ENCODE data around the gene RAI2.

RAI2 gene

DNA sequence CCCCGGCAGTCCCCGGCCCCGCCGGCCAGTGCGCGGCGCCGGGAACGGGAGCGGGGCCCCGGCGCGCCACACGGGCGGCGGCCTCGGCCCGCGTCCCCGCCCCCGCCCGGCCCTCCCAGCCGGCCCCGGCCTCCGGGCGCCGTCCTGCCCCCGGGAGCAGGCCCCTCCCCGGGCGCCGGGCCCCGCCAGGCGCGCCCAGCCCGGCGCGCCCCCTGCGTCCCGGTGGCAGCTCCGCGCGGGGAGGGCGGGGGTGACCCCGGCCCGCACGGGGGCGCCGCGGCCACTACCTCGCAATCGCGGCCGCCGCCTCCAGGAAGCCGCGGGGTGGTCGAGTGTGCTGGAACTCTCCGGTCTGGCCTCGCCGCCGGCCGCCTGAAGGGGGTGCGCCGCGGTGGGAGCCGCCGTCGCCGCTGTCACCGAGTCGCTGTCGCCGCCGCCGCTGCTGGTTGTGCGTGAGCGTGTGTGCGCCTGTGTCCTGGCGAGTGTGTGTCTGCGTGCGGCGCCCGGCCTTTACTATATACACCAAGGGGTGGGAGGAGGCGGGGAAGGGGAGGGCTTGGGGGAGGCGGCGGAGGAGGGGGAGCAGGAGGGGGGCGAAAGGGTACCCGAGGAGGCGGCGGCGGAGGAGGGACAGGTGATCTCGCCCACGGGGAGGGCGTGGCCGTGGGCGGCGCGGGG is at the start of gene RAI2:
TSS of gene RAI2 (minus strand) at position 488 of the 678 bp plus-strand sequence. CDS start 59,288 bp downstream, outside the sequence.
- DNase-seq = no peak

DNA sequence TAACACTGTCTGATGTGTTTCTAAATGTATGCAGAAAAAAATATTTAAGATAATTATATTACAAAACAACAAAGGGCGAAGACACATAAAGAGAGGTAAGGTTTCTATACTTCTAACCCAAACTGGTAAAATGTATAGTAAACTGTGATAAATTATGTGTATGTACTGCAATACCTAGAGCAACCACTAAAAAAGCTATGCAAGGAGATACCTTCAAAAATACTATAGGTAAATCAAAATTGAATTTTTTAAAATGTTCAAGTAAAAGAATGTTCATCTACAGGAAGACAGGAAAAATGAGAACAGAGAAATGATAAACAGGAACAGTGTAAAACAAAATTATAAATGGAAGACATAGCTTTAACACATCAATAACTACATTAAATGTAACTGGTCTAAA is 27.3 kb upstream of the RAI2 start:
- DNase-seq = no peak

- no peak for DNase-seq
Observed at GRCh38 chrX:17882680-17883079, 21.6 kb upstream of the RAI2 start.

GRCh38 chrX:17878028-17878670 is 17.1 kb upstream of the RAI2 start:
- no peak for DNase-seq

DNA sequence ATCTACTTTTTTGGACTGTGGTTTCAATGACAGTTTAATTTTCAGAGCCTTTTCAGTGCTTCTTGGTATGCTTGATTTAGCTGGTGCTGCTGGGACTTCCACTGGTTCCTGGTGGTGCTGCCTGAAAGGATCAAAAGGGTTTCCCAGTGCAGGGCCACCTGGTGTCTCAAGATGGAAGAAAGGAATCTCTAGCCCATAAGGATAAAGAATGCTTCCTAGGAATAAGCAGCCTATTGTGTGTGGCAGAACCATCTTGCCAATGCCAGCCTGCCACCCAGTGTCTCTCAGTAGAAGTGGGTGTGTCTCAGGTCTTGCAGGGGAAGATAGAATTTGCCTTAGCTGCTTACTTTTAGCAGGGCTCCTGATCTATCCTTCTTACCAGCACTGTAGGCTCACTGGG is 15.0 kb upstream of the RAI2 start:
- no peak for DNase-seq

DNA sequence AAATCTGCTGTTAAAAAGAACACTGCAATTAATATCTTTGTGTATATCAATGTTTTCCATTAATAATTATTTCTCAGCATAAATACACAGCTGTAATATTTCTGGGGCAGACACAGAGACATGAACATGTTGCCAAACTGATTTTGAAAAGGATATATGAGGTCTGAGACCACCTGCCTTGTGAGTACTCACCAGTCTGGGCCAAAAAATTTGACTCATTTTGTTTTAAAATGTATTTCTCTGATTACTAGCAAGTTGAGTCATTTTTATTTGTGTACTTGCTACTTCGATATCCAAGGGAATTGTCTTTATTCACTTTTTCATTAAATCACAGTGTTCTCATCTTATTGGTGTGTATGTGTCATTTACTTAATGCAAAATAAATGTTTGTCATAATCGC is 8.5 kb upstream of the RAI2 start:
- DNase-seq = no peak

- no peak for DNase-seq
Observed at GRCh38 chrX:17861489-17862011, 452 bp upstream of the RAI2 start.

- no peak for DNase-seq
Observed at GRCh38 chrX:17860179-17860780, 818 bp downstream of the RAI2 start.

DNA sequence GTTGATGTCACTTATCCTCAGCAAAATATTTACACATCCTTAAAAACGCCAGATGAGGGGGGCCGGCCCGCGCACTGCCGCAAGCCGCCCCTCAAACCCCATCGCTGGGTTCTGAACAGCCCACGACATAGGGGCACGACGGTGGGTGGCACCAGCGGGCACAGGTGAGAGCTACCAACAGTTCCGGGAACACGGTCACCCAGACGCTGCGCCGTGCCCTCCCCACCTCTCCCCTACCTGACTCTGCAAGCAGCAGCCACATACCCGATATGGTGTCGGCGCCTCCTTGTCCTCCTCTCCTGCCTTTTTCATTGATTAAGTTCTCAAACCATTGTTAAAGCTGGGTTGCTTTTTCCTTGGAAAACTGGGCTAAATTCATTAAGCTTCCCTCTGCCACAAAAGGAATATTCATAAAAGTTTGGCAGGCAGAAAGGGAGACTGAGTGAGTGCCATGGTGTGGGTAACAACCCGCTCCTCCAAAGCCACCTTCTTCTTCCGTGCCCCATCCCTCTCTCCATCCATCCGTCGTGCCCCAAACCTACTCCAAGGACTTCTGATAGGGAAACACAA is 1.4 kb downstream of the RAI2 start:
- no peak for DNase-seq

GRCh38 chrX:17854531-17854930 is 6.6 kb downstream of the RAI2 start:
- DNase-seq = no peak

DNA sequence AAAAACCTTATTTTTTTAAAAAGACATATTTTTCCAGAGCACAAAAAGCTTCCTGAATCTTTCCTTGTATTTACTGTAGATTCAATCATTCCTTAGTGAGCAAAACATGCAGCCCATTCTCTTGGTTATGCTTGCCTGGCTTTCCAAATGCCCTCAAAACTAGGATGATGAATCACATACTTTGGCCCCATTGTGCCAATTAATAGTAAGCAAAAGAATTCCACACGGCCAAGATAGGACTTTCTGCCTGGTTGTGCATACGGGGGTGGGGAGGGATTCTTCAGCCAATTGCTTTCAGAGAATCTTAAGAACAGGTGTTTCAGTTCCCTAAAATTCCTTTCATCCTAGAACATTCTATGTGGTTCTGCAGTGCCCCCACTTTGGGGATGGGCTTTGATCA is 7.0 kb downstream of the RAI2 start:
- DNase-seq = no peak

- DNase-seq = no peak
Observed at GRCh38 chrX:17851874-17852273, 9.2 kb downstream of the RAI2 start.

- no peak for DNase-seq
Observed at GRCh38 chrX:17848545-17849265, 12.4 kb downstream of the RAI2 start.

DNA sequence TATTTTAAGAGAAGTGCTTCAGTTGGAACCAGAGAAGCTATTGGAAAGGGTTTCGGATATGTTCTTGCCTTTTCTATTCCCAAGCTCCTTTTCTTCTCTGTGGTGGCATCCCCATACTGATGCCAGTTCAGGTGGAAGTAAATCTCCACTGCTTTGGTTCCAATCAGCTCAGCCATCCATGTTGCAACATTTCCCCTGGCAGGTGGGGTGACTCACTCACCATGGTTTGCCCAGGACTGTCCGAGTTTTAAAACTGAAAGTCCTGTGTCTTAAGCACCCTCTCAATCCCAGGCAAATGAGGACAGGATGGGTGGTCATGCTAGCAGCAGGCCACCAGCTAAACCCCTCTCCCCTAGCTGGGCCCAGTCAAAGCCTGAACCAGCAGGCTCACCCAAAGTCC is 15.1 kb downstream of the RAI2 start:
- DNase-seq = no peak

GRCh38 chrX:17844236-17844635 is 16.9 kb downstream of the RAI2 start:
- DNase-seq = no peak

DNA sequence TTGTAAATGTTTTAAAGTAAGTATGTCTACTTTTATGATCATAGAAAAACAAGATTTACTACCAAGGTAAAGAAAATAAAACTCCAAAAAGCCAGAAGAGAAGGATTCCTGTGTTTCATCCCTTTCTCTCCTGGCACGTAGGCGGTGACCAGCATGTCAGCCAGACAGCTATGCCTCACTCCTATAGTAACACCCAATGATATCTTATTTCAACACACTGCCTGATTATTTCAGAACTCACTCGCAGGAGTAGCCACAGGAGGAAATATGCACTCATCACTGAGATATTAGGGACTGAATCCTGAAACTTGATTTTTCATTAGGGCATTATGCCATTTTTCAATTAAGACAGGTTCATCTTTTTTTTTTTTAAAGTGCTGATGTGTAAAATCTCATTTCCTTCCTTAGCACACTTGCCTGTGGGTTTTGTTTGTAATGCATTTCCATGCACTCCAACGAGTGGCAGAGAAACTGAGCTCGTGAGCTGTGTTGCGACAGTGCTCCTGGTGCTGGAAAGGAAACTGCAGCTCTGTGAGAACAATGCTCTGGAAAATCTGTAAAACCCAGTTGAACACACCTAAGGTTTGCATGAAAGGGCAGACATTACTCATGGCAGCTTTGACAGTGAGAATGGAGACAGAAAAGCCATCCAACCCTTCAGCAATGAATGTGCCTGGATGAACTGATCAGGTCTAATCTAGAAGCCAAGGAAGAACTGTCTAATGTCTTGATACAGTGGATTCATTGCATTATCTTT is 18.2 kb downstream of the RAI2 start:
- DNase-seq = no peak

- DNase-seq = no peak
Observed at GRCh38 chrX:17839269-17839668, 21.8 kb downstream of the RAI2 start.

GRCh38 chrX:17836830-17837229 is 24.3 kb downstream of the RAI2 start:
- DNase-seq = no peak

DNA sequence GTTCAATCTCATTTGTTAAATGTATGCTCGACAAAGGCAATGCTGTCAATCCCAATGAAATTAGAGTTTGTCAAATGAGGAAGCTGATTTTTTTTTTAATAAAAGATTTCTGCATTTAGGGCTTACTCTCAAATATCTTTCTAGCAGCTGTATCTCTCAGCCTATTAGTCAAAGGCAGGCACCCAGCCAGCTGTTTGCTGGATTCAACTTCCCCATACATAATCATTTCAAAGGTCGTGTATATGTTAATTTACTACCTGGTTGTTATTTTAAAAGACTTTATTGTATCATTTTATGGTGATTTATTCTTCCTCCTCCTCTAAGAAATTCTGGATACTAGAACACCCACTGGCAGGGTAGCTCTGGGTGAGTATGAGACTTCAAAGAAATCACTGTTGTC is 27.1 kb downstream of the RAI2 start:
- DNase-seq = no peak

- DNase-seq = no peak
Observed at GRCh38 chrX:17831255-17831654, 29.8 kb downstream of the RAI2 start.

- DNase-seq = no peak
Observed at GRCh38 chrX:17830211-17830610, 30.9 kb downstream of the RAI2 start.

DNA sequence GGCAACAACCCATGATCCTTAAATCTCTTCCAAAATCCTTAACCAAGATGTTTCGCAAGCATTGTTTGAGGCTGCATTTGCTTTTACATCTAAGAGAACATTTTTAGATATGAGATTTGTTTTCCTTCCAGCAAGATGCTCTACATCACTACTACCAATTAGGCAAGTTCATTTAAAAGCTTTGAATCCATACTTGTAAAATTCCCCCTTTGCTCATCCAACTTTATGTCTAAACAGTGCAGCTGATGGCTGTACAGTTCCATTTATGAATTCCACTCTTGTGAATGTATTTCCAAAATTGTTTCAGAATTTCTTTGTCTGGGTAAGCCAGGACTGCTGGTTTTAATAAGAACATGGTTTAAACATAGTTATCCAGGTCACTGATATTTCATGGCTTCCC is 31.5 kb downstream of the RAI2 start:
- DNase-seq = no peak

Data from stimulated activated naive CD4-positive, alpha-beta T cell treated with Interleukin-2 at 50 U/mL for 16 hours (primary cell).